Ammon's horn (tissue), 1 donor: ENCODE results near the gene TICRR.
A peak's percentile ranks its signal among the peaks of the same experiment; 100 is the strongest.

Source experiments
- DNase-seq: peaks from one replicate; pipeline ENCODE4 v3.0.0-alpha.2; 2016; ENCODE audit warnings: low spot score

TICRR gene

GRCh38 chr15:89628806-89629715, 53.8 kb downstream of the TICRR start:
- DNase-seq, result no peak

DNA sequence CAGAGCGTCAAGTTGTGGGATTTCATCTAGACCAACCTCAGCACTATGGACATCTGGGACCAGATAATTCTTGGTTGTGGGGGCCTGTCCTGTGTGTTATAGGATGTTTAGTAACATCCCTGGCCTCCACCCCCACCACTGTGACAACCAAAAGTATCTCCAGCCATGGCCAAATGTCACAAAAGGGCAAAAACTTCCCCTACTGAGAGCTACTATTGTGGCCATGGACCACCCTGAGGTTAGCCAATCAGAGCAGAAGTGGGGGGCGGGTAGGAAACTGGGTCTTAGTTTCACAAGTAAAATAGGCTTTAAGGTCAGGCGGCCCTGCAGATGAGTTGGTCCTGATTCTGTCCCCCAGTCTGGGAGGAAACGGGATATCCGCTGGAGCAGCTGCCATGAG, 54.6 kb downstream of the TICRR start:
- no peak for DNase-seq

DNA sequence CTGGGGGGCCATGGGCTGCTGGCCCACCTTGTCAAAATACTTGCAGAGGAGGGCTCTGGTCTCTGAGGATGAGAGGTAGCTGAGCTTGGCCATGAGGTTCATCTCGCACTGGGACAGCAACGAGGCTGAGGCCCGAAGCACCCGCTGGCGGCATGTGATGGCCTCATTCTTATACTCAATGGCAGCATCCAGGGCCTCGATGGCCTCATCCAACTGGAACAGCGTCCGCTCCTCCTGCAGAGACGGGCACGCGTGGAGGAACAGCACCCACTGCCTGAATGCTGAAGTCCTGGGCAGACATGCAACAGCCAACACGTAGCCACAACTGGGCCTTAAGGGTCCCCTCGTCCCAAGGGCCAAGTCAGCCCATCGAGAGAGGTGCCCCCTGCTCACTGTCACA, 55.0 kb downstream of the TICRR start:
- no peak for DNase-seq

GRCh38 chr15:89630974-89631901, 56.0 kb downstream of the TICRR start:
- DNase-seq, result no peak

DNA sequence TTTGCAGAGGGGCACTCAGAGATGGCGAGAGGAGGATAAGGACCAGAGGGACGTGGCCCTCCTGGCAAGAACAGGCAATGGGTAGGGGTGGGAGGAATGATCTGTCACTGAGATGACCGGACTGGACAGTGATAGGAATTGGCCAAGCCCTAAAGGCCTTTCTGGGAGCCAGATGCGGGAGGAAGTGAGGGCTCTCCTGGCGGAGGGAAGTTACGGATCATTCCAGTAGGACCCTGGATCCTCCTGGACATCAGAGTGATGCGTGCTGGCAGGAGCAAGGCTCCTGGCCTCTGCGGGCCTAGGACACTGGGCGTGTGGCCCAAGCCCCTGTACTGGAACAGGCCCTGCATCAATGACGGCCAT, 56.6 kb downstream of the TICRR start:
- no peak for DNase-seq

DNA sequence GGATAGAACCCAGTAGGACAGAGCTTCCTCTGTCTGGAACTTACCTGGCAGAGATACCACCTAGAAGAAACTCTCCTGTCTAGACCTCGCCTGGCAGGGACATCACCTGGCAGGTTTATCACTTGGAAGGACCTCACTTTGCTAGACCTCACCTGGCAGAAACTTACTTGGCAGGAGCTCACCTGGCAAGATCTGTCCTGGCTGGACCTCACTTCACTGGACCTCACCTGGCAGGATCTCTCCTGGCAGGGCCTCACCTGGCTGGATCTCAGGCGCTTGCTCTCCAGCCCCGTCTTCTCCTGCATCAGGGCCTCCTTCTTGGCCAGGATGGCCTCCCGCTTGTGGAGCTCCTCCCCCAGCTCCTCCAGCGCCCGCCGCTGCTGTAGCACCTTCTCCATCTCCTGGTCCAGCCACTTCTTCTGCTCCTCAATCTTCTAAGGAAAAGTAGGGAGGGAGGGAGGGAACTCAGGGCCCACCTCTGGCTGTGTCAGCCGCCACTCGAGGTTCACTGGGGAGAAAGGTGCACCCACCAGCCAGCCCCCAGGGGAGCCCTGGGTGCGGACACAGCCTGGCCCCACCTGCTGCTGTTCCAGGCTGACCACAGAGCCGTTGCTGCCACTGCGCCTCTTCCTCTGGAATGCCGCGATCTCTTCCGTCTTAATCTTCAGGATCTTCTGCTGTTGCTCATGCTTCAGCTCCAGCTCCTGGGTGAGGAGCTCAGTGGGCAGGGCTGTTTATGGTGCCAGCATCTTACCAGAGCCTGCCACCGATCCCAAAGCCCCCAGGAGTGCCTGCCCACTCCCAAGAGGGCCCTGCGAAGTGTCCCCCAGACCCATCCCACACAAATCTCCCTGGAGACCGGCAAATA, 57.5 kb downstream of the TICRR start:
- no peak for DNase-seq

- DNase-seq, result no peak
Measured at GRCh38 chr15:89633585-89633984, 58.3 kb downstream of the TICRR start.

- DNase-seq, result no peak
Measured at GRCh38 chr15:89640245-89640644, 65.0 kb downstream of the TICRR start.

DNA sequence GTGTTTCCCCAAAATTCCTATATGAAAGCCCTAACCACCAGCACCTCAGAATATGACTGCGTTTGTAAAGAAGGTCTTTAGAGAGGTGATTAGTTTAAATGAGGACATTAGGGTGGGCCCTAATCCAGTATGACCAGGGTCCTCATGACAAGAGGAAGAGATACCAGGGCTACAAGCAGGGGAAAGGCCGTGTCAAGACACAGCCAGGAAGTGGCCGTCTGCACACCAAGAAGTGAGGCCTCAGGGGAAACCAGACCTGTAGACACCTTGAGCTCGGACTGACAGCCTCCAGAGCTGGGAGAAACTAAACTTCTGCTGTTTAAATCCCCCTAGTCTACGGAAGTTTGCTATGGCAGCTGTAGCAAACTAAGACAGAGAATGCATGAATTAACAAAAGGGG, 65.8 kb downstream of the TICRR start:
- no peak for DNase-seq

- DNase-seq, result no peak
Measured at GRCh38 chr15:89642106-89642505, 66.8 kb downstream of the TICRR start.

DNA sequence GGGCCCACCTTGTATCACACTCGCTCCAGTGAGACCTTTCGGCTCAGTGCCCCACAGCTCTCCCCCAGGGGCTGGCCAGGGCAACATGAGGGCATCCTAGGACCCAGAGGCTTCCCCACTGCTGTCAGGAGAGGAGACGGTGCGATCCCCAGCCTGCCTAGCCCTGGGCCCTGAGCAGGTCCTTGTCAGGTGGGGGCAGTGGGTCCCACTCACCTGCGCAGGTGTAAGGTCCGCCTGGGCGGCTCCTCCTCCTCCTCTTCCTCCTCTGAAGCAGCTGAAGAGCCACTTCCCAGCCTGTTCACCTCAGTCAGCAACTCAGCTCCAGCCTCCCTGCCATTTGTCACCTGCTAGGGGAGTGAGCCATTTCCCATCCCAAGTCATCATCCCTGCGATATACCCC, 70.4 kb downstream of the TICRR start:
- DNase-seq, result no peak

DNA sequence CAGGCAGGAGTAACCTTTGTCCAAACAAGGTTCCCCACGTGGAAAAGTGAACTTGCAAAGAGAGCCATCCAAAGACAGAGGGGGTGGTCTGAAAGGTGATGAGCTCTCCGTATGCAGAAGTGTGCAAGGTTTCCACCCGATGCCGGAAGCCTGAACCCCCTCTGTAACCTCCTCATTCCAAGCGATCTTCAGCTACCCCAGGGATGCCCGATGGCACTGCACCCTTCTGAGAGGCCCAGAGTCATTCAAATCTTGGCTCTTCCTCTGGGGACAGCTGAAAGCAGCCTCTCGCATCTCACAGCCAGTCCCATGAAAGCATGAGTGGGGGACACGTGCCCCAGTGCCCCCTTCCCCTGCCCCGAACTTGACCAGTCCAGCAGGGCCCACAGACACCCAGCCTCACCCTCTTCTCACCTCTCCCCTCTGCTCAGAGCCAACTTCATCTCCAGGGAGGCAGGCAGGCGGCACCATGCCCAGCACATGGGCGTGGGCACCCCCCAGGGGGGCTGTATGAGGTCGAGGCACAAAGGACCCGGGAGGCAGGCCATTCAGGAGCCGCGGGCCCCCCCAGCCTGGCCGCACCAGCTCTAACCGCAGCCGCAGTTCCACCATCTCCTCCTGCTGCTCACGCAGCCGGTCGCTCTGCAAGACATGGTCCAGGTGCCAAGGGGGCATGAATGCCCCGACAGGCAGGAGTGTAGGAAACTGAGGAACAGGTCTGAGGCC, 71.3 kb downstream of the TICRR start:
- no peak for DNase-seq

GRCh38 chr15:89647191-89647851, 72.1 kb downstream of the TICRR start:
- DNase-seq, result peak; percentile 57

DNA sequence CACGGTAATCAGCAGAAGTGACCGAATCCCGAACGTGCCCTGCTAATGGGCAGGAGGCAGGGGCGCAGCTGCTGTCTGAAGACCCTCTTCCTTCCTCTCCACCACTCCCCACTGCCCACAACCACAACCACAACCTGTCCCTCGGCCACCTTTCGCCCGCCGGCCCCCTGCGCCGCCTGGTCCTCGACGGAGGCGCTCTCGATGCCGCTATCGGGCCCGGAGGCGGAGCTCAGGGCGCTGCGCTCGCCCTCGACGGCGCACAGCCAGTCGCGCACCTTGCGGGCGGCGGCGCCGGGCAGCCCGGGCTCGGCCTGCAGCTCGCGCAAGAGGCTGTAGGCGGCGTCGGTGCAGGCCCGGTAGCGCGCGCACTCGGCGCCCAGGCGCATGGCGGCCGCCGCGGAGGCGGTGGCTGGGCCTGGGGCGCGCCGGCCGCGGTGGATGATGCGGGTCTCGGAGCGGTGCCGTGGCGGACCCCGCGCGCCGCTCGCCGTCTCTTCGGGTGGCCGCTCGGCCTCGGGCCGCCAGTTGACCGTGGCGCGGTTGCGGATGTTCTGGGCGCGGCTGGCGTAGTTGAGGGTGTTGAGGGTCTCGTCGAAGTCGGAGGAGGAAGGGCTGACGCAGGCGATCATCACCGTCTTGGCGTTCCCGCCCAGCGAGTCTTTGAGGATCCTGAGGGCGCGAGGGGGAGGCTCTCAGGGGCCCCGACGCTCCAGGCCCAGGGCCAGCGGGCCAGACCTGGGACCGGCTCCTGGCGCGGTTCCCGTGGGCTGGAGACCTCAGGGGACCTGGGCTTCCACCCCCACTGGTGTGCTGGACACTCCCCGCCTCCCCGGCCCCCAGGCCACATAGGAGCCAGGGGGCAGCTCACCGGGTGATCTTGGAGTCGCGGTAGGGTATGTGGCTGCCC, 73.1 kb downstream of the TICRR start:
- no peak for DNase-seq

GRCh38 chr15:89649013-89649625, 73.8 kb downstream of the TICRR start:
- DNase-seq, result no peak

GRCh38 chr15:89649716-89650115, 74.4 kb downstream of the TICRR start:
- DNase-seq, result no peak

- no peak for DNase-seq
Measured at GRCh38 chr15:89652131-89652530, 76.9 kb downstream of the TICRR start.

DNA sequence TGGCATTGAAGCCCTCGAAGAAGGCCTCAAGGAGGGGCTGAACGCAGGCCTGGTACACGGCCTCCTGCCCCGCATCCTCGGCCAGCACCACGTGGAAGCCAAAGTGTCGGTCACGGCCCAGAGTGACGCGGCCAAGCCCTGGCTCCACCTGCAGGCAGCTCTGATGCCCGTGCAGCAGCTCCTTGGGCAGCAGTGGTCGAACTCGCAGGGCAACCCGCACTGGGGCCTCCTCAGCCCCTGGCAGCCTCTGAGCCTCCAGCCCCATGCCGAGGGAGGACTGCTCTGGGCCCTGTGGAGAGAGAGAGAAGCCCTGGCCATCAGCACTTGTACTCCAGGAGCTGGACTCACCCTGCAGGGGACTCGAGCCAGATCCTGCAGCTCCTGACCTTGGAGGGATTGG, 77.4 kb downstream of the TICRR start:
- DNase-seq, result no peak

DNA sequence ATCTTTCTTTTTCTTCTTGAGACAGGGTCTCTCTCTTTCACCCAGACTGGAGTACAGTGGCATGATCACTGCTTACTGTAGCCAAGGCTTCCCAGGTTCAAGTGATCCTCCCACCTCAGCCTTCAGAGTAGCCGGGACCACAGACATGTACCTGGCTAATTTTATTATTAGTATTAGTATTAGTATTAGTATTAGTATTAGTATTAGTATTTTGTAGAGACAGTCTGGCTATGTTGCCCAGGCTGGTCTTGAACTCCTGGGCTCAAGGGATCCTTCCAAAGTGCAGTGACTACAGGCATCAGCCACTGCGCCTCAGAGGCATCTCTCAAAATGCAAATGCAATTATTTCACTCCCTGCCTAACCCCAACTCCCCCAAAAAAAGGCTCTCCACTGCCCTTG, 78.3 kb downstream of the TICRR start:
- DNase-seq, result no peak
